ENCODE results near the gene GNAQ.

- TF ChIP-seq, protein P1, sequence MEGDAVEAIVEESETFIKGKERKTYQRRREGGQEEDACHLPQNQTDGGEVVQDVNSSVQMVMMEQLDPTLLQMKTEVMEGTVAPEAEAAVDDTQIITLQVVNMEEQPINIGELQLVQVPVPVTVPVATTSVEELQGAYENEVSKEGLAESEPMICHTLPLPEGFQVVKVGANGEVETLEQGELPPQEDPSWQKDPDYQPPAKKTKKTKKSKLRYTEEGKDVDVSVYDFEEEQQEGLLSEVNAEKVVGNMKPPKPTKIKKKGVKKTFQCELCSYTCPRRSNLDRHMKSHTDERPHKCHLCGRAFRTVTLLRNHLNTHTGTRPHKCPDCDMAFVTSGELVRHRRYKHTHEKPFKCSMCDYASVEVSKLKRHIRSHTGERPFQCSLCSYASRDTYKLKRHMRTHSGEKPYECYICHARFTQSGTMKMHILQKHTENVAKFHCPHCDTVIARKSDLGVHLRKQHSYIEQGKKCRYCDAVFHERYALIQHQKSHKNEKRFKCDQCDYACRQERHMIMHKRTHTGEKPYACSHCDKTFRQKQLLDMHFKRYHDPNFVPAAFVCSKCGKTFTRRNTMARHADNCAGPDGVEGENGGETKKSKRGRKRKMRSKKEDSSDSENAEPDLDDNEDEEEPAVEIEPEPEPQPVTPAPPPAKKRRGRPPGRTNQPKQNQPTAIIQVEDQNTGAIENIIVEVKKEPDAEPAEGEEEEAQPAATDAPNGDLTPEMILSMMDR (IDR thresholded peaks at IDR 0.05): no peak
- TF ChIP-seq POLR2A (IDR thresholded peaks at IDR 0.05): no peak
Observed at GRCh38 chr9:77980622-77981021, 51.0 kb downstream of the GNAQ start.

Data from testis (tissue), 2 donors.